HepG2 (cell line): Measurements from ENCODE around the gene DIP2C. TPM values are rescaled to one million over a fixed set of nuclear protein-coding genes. Genes with fewer than 3 reads are reported as not detected.

Experiments used
- CEBPZ ChIP-seq: IDR thresholded peaks from 2 replicates; pipeline ENCODE4 v1.6.1; 2012; ENCODE audit warnings: low read length, improper control_type of control experiment
- ELF3 ChIP-seq: IDR thresholded peaks from 2 replicates; pipeline ENCODE4 v1.6.1; 2016; ENCODE audit warnings: missing genetic modification reagents, missing compliant biosample characterization
- GATAD2A ChIP-seq: IDR thresholded peaks from 2 replicates; pipeline ENCODE4 v1.6.1; 2016
- NR2F2 ChIP-seq: IDR thresholded peaks from 2 replicates; pipeline ENCODE4 v1.6.1; 2012; ENCODE audit warnings: low read depth, inconsistent platforms, borderline replicate concordance
- ZNF407 ChIP-seq: sonication (generic); formaldehyde crosslinking; IDR thresholded peaks from one replicate; pipeline ENCODE4 v1.5.1; 2020; ENCODE audit warnings: mild to moderate bottlenecking, missing genetic modification reagents; ENCODE audit errors: not compliant biosample characterization
- ZNF570 ChIP-seq: sonication (generic); formaldehyde crosslinking; IDR thresholded peaks from 2 replicates; pipeline ENCODE4 v1.4.0; 2020; ENCODE audit warnings: mild to moderate bottlenecking, missing genetic modification reagents, borderline replicate concordance
- ZNF768 ChIP-seq: sonication (generic); formaldehyde crosslinking; IDR thresholded peaks from 2 replicates; pipeline ENCODE4 v1.4.0; 2020; ENCODE audit warnings: missing genetic modification reagents
- ZNF770 ChIP-seq: sonication (generic); formaldehyde crosslinking; IDR thresholded peaks from 2 replicates; pipeline ENCODE4 v1.5.0; 2020; ENCODE audit warnings: mild to moderate bottlenecking, missing genetic modification reagents
- polyA plus RNA-seq, 8 experiments: library from polyadenylated mRNA; depleted of rRNA in 3 of 8; stranded (reverse) in 7 of 8; unstranded in 1 of 8; fragments of >200 nt; fragmentation: Illumina TruSeq in 4 of 8; extraction: Trizol in 4 of 8; gene quantifications; 2 replicates each; pipeline versions ENCODE4 v1.2.1 to v1.2.3, GENCODE V29; 2011 to 2016; ENCODE audit warnings: low read depth in 4 of 8, missing spikeins in 1 of 8, mixed read lengths in 1 of 8; ENCODE audit not compliant: insufficient read depth in 1 of 8
- total RNA-seq, 5 experiments: library from RNA; depleted of rRNA; stranded (reverse); fragments of >200 nt; fragmentation: Illumina TruSeq; extraction: Trizol; gene quantifications; 2 replicates each; pipeline ENCODE4 v1.2.3, GENCODE V29; 2016; ENCODE audit warnings: low read depth in 1 of 5

DIP2C gene
- total and polyA plus RNA-seq, 2 of the 13 experiments (the other 11 are each of a cell fraction or from before 2014, with no cell fraction given): 2.2 to 2.7 TPM

- TF ChIP-seq ZNF407 (CRISPR knock-in tag) (no peak), ZNF570 (no peak), NR2F2 (no peak), CEBPZ (no peak), GATAD2A (no peak), ELF3 (CRISPR knock-in tag) (no peak), ZNF768 (CRISPR knock-in tag) (no peak), ZNF770 (CRISPR knock-in tag) (no peak)
Measured at GRCh38 chr10:248307-248706, 441.2 kb downstream of the DIP2C start (continued).
